LNCAP (cell line): ENCODE measurements around the gene CNNM3.

Source experiments
- TF ChIP-seq, protein P1 (sequence below): fragments of 450-650 bp; IDR thresholded peaks from 2 replicates; pipeline ENCODE4 v1.5.1; 2017; ENCODE audit warnings: mild to moderate bottlenecking

CNNM3 gene

DNA sequence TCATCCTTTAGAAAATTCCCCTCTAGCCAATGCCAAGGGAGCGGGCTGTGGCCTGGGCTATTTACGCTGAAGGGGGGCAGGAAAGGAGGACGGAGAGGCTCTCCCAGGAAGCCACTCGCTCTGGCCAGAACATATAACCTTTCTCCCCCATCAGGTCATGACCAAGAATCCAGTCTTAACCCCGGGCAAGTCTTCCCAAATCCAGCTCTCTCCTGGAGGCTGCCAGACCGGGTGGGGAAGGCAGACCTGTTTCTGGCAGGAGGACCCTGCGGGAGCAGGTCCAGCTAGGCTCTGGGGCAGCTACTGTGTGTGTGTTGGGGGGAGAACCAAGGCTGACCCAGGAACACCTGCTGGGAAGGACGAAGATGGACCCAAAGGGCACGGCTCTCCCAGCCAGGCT, 67.2 kb downstream of the CNNM3 start:
- TF ChIP-seq, protein P1, sequence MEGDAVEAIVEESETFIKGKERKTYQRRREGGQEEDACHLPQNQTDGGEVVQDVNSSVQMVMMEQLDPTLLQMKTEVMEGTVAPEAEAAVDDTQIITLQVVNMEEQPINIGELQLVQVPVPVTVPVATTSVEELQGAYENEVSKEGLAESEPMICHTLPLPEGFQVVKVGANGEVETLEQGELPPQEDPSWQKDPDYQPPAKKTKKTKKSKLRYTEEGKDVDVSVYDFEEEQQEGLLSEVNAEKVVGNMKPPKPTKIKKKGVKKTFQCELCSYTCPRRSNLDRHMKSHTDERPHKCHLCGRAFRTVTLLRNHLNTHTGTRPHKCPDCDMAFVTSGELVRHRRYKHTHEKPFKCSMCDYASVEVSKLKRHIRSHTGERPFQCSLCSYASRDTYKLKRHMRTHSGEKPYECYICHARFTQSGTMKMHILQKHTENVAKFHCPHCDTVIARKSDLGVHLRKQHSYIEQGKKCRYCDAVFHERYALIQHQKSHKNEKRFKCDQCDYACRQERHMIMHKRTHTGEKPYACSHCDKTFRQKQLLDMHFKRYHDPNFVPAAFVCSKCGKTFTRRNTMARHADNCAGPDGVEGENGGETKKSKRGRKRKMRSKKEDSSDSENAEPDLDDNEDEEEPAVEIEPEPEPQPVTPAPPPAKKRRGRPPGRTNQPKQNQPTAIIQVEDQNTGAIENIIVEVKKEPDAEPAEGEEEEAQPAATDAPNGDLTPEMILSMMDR: no peak
